CD4-positive, alpha-beta T cell treated with Interleukin-6 at 100 ng/mL for 8 hours (primary cell): ENCODE results near the gene C1orf198.

Experiments used
- DNase-seq: peaks from one replicate; pipeline ENCODE4 v3.0.0-alpha.2; 2020; ENCODE audit warnings: mixed read lengths, low spot score

C1orf198 gene, protein sequence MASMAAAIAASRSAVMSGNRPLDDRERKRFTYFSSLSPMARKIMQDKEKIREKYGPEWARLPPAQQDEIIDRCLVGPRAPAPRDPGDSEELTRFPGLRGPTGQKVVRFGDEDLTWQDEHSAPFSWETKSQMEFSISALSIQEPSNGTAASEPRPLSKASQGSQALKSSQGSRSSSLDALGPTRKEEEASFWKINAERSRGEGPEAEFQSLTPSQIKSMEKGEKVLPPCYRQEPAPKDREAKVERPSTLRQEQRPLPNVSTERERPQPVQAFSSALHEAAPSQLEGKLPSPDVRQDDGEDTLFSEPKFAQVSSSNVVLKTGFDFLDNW

DNA sequence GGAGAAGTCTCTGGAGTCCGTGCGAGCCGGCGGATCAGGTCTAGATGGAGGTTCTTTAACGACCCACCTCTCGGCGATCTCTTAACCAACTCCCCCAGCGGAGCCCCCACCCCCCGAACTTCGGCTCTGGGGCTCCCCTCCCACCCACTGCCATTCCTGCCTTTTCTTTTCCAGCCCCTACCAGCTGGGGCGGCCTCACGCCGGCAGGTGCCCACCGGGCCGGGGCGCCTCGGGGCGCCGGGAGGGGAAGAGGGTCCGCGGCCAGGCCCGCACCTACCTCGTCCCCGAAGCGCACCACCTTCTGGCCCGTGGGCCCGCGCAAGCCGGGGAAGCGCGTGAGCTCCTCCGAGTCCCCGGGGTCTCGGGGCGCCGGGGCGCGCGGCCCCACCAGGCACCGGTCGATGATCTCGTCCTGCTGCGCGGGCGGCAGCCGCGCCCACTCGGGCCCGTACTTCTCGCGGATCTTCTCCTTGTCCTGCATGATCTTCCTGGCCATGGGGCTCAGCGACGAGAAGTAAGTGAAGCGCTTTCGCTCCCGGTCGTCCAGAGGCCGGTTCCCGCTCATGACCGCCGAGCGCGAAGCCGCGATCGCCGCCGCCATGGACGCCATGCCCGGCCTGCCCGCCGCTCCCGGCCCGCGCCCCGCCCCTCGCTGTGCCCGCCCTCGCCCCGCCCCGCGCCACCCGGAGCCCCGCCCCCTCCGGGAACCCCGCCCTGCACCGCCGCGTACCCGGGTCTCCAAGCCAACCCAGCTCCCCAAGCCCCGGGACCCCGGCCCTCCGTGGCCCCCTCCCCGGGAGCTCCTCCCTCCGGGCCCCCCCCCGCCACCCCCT, at the start of gene C1orf198:
Gene C1orf198 (minus strand): TSS at position 619 of the 833 bp plus-strand sequence. CDS start 9 bp downstream, at position 610.
- DNase-seq, result peak; percentile 70

GRCh38 chr1:230917284-230918135, 49.2 kb upstream of the C1orf198 start:
- peak; percentile 73 for DNase-seq

DNA sequence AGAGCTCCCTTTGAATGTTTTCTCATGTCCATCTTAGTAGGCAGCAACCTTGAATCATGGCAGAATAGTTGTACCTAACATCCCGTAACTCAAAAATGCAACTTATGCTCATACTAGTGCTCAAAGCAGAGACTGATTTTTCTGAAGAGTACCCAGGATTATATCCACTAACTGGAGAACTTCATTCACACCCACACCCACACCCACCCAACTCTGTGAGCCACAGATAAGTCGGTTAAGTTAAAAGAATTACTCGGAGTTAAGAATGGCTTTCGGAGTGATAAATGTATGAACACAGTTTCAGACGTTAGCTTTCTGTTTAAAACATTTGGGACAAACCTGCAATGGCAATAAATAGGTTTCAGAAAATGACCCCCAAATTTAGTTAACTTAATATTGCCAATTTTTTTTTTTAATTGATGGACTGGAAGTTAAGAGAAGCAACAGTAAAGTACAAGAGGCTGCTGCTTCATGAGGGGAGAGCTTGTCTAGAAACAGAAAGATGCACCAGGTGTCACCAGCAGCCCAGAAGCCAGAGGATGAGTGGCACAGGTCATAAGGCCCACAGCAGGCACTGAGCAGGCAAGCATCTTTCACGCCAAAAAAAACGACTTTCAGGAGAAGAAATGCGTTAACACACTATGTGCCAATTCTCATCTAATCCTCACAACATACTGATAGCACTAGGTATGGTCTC, 48.4 kb upstream of the C1orf198 start:
- no peak for DNase-seq

DNA sequence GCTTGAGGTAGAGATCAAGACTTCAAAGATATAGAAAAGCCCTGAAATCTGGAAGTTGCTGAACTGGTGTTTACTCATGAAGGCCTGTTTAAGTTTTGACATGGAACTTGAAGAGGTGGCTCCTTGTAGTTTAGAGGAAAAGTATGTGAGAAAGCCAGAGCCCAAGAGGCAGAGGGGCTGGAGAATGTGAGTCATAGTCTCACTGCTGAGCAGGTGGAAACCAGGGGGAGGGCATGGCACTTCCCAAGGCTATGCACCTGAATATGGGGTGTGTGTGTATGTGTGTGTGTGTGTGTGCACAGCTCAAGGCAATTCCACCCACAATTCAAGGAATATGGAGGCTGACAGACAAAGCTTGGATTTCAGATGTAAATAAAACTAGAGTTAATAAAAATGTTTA, 46.8 kb upstream of the C1orf198 start:
- DNase-seq, result no peak

GRCh38 chr1:230913496-230913895, 45.2 kb upstream of the C1orf198 start:
- DNase-seq, result no peak

DNA sequence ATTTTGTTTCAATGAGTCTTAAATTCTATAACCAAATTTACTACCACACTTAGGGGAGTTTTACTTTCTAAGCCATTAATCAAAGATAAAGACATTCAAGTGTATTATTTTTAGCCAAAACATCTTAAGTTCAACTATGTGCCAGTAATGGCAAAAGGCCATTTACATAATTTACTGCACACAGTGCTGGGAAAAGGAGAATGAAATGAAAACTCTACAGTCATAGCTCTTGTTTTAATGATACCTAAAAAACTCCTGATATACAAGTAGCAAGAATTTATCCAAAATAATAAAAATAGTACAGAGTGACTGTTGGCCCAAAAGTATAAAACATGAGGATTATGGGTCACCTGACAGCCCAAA, 42.4 kb upstream of the C1orf198 start:
- DNase-seq, result no peak

DNA sequence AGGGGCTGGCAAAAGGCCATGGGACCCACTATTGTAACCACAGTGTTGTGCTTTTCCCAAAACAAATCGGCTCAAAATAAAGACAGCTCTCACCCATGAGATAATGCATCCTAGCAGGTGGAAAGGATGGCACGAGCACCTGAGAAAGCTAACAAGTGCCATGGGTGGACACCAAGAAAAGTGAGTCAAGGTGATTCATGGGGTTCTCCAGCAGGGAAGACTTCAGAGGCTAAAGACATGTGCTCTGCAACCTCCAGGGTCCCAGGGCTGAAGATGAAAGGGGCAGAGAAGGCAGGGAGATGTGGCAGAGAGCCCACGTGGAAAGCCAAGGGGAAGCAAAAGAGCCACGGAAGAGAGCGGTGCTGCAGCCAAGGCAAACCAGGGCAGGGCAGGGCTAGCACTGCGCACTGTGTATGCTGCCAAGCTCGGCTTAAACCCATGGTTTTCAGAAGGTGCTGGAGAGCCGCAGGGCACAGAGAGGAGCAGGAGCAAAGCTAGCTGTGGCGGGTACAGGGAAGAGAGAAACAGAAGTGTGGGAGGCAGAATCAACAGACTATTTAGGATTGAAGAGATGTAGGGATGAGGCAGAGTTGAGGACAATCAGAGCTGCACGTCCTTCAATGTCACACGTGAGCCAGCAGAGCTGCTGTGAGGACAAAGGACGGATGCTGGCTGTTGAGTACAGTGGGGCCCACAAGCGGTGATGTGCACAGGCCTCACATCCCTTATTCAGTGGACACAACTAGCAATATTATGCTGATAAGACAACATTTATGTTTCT, 41.8 kb upstream of the C1orf198 start:
- DNase-seq, result no peak

GRCh38 chr1:230907472-230908205, 39.3 kb upstream of the C1orf198 start:
- DNase-seq, result no peak

DNA sequence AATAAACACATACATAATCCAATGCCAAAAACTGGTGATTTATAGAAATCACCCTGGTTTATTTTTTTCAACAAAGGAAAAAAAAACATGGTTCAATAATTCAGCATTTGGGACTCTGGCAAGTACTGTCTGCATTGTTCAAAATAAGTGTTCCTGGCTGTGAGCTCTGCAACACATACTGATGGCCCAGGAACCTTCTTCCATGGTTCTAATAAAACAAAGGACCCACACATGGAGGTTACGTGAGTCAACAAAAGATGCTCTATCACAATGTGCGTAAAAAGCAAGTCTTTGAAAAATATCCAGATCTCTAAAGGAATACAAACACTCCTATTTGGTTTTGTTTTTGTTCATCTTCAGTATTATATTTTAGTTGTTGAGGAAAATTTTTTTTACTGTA, 37.9 kb upstream of the C1orf198 start:
- no peak for DNase-seq

DNA sequence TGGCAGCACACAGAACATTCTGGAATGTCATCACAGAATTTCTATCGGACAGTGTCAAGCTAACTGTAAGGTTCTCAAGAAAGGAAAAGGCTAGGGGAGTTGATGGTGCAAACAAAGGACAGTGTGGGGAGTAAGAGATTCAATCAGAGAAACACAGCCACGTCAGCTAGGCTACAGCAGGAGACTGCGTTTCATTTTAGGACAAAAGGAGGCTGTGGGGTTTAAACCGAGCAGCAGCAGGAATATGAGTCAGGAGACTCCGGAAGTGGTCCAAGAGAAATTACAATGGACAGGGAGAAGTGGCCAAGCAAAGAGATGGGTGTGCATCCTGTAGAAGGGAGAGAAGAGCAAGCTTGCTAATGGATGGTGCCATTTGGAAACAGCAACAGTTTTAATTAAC, 37.4 kb upstream of the C1orf198 start:
- no peak for DNase-seq

GRCh38 chr1:230902349-230902923, 34.1 kb upstream of the C1orf198 start:
- no peak for DNase-seq

- DNase-seq, result no peak
Measured at GRCh38 chr1:230901671-230902070, 33.4 kb upstream of the C1orf198 start.

DNA sequence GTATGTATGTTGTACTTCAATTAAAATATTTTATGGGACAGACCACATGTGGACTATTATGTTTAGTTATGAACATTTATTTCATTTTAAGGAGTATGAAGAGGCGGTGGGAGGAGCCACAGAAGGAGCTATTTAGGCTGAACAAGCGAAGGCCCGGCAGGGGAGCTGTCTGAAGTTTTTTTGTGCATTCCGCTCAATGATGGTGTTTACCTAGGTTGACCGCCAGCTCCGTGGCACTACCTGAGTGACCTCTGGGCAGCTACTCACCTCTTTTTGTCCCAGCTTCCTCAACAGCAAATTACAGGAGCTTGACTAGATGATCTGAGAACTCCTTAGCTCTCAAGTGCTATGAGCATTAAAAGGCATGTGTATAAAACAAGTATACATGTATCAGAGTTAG, 32.7 kb upstream of the C1orf198 start:
- DNase-seq, result no peak

DNA sequence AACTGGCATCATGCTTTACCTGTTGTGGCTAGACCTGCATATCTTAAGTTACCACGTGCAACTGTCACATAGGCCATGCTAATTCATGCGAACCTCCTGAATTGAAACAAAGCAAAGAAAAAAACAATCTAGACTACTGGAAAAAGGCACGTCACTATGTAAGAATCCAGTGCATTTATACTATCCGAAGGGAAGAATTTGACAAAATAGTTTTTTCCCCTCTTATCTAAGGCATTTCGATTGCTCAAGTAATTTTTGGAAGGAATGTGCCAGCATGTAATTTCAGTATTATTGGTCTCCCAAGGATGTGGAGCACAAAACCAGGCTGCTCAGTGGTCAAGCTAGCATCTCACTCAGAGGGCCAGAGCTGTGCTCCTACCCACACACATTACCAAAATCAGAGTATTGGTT, 31.5 kb upstream of the C1orf198 start:
- no peak for DNase-seq

GRCh38 chr1:230898748-230899147, 30.4 kb upstream of the C1orf198 start:
- no peak for DNase-seq

DNA sequence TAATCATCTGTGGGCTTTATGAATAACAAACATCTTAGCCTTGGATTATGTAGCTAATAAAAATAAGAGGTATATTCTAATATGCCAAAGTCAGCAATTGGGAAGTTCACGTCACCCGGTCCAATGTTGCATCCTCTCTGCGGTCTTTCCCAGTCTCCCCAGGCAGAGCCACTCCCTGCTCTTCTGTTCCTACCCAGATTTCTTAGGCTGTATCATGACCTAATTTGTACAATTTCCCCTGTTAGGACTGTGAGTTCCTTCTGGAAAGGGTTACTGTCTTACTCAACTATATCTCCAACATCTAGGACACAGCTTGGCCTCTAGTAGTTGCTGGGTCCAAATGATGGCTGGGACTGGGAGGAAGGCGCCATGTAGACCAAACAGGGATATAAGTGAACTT, 29.8 kb upstream of the C1orf198 start:
- no peak for DNase-seq

- no peak for DNase-seq
Measured at GRCh38 chr1:230896779-230897178, 28.5 kb upstream of the C1orf198 start.

- no peak for DNase-seq
Measured at GRCh38 chr1:230895452-230895851, 27.1 kb upstream of the C1orf198 start.

GRCh38 chr1:230894664-230895063, 26.3 kb upstream of the C1orf198 start:
- no peak for DNase-seq

DNA sequence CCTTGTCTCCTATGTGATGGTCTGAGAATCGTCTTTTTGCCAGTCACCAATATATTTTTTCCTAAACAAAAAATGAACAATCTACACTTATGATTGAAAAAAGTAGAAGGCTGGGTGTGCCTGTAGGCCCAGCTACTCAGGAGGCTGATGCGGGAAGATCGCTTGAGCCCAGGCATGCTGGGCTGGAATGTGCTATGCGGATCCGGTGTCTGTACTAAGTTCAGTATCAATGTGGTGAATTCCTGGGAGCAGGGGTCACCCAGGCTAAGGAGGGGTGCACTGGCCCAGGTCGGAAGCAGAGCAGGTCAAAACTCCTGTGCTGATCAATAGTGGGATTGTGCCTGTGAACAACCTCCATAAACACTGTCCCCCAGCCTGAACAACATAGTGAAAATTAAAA, 25.7 kb upstream of the C1orf198 start:
- no peak for DNase-seq
